NCI-H774 (cell line): ENCODE data around the gene NRDC.

Source experiments
- DNase-seq: peaks from one replicate; lab custom pipeline; 2025; lab: John Stamatoyannopoulos, UW

Gene NRDC

GRCh38 chr1:51761351-51761750 lies 117.2 kb downstream of the NRDC start:
- no peak for DNase-seq

GRCh38 chr1:51760872-51761271 lies 117.7 kb downstream of the NRDC start:
- no peak for DNase-seq

- no peak for DNase-seq
Observed at GRCh38 chr1:51758310-51758709, 120.2 kb downstream of the NRDC start.

- DNase-seq = no peak
Observed at GRCh38 chr1:51756290-51756689, 122.2 kb downstream of the NRDC start.

DNA sequence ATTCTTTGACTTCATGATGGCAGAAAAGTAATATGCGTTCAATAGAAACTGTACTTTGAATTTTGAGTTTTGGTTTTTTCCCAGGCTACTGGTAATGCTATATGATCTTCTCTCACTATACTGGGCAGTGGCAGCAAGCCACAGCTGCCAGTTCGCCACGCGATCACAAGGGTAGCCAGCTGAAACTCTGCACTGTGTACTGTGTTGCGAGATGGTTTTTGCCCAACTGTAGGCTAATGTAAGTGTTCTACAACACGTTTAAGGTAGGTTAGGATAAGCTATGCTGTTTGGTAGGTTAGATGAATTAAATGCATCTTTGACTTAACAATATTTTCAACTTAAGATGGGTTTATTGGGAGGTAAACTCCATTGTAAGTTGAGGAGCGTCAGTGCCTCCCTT lies 123.1 kb downstream of the NRDC start:
- DNase-seq = no peak

DNA sequence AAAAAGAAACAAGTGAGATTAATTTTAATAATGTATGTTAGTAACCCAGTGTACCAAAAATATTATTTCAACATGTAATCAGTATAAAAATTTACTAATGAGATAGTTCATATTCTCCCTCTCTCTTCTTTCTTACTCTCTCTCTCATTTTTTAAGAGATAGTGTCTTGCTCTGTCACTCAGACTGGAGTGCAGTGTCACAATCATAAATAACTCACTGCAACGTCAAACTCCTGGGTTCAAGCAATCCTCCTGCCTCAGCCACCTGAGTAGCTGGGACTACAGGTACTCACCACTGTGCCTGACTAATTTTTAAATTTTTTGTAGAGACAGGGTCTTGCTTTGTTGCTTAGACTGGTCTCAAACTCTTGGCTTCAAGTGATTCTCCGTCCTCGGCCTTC lies 123.9 kb downstream of the NRDC start:
- DNase-seq = no peak

DNA sequence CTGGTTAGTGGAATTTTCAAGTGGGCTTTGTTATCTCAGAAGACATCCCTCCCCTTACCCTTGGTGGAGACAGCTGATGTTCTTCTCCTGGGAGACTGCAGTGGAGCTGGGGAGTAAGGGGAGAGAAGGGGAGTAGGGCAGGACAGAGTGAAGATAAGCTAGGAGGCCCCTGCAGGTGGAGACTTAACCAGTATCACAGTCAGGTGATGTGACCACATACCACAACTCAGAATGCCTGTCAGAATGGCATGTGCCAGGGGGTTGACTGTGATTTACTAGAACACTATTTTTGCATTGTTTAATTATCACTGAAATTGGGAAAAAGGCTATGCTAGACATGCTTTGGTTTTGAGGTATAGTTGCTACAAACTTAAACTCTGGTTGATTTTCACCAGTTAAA lies 124.6 kb downstream of the NRDC start:
- no peak for DNase-seq

- no peak for DNase-seq
Observed at GRCh38 chr1:51752073-51752948, 126.2 kb downstream of the NRDC start.

DNA sequence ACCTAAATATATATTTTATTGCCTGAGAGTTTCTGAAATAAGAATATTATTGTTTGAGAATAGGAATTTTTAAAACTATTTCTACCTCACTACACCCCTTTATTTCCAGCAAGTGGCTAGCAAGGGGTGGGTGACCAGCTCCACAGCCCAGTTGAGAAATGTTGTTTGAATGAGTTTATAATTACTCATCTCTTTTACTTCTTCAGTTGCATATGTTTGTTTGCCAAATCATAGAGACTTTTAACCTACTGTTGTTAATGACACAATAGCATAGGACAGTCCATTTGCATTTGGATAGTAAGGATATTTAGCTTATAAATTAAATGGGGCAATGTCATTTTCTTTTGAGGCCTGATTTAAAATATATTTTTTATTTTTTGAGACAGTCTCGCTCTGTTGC lies 127.8 kb downstream of the NRDC start:
- DNase-seq = no peak

DNA sequence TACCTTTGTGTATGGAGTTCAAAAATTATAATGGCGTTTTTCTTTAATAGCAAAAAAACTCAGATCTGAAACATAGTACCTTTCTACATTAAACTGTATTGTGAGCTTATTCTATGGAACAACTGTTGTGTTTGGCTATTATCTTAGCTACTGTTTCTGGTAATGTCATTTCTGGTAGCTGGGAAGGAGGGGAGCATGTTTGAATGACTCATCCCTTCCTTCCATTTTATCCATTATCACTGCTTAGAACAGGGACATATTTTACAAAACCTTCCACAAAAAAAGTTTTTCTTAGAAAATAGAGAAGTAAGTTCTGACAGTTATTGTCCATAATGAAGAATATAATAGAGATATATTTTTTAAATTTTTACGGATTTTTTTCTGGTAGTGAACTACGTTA lies 128.3 kb downstream of the NRDC start:
- no peak for DNase-seq

DNA sequence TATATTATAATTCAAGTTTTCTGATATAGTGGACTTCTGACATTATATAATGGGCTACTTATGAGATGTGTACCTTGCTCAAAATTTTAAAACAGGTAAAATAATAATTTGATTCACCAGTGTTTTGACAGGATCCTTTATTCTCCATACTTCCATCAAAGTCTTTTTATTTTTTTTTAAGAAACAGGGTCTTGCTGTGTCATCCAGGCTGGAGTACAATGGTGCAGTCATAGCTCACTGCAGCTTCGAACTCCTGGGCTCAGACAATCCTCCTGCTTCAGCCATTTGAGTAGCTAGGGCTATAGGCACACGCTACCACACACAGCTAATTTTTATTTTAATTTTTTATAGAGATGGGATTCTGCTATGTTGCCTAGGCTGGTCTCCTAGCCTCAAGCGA lies 129.4 kb downstream of the NRDC start:
- no peak for DNase-seq

DNA sequence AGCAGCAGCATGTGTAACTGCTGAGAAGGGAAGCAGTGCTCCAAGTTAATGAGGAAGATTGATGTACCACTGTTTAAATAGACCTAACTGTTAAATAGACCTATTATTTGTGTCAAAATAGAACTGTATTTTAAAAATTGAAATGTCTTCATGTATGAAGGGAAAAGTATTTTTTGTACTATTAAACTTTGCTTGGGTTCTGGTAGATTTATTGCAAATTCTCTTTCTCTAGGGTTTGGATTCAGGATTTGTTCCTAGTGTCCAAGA lies 133.3 kb downstream of the NRDC start:
- DNase-seq = no peak

DNA sequence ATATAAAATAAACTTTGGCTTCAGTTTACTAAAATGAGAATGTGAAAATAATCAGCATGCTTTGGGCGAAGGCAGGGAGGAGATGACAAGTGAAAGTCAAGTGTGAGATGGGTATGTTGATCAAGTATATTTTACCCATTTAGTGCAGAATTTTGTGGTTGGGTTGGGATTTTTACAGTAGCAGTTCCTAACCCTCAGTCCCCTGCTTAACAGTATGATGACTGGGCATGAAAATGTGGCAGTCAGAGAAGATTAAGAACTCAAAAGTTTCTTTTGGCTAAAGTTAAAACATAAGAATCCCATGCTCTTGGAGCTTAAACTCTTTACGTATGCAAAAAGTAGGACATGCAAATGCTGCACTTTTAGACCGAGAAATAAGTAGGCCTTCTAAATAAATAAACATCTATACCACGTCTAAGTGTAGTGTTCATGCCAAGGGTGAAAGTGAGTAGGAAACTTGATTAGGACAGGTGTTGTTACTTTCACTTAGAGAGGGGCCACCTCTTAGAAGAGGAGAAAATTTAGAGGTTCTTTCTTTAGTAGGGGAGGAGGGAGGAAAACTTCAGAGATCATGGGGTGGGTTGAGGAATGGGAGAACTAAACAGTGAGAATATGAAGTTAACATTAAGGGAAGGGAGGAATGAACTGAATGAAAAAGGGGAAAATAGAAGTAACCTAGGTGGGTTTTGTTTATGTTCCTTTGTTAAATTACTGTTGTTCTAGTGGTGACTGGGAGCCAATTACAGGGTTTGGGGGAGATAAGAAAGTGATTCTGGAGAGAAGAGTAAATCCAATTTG lies 133.8 kb downstream of the NRDC start:
- DNase-seq = no peak

DNA sequence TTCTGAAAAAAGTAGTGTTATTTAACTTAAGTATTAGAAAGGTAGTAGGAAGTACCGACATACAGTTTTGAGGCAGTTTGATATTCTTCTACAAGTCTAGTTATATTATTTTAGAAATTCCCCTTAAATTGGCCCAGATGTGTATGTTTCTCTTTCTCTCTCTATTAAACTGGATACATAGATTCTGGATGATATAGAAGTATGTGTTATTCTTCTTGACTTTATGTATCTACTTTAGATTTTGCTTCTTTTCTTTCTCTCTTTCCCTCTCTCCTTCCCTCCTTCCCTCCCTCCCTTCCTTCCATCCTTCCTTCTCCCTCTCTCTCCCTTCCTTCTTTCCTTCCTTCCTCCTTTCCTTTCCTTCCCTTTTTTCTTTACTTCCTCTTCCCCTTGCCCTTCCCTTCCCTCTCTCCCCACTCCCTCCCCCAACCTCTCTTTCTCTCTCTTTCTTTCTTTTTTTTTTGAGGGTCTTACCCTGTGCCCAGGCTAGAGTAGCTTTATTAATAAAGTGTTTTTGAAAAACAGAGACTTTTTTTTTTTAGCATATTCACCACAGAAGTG lies 137.3 kb downstream of the NRDC start:
- no peak for DNase-seq

GRCh38 chr1:51740652-51741051 lies 137.9 kb downstream of the NRDC start:
- DNase-seq = no peak
